ENCODE measurements around the gene B3GALNT1.

Gene B3GALNT1

DNA sequence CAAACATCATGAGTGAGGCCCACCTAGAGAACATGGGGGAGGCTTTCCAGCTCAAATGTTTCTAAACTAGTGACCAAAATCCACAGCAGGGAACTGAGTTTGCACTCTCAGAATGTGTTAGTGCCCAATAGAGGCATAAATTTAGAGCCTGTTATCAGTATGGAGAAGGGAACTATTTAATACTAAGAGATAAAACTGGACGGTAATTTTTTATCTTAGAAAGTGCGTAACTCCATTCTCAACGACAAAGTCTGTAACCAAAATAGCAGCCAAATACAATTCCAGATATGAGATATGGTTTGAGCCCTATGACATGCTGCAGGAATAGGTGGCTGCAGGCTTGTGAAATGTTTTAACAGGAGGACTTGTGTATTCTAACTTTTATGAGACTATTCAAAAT lies 3.5 kb downstream of the B3GALNT1 start:
- no peaks in the 10 kb centered on the region for H3K36me3 Mint-ChIP-seq

DNA sequence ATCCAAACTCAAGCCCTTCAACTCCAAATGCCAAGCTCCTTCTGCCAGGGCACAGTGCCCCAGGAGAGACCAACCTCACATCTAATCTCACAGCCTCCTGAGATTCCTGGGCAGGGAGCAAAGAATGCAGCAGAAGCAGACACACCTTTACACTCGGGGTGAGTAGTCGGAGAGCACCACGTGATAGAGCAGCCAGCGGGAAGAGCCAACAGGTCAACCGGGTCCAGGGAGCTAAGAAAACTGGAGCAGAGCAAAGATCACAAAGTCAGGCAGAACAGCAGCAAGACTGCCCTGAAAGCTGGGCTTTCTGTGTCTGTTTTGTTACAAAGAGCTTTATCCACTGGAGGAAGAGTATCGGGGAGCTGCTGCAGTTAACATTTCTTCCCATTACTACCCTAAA lies 4.2 kb downstream of the B3GALNT1 start:
- peak overlapping the region; percentile 75 for H3K27ac Mint-ChIP-seq
- H3K36me3 Mint-ChIP-seq = no peaks in the 10 kb centered on the region
- DNase-seq (ENCODE audit: low spot score in 2 of 2) (no peak), ATAC-seq (ENCODE audit: low read depth) (no peak)
- peaks cover 1% of the 10 kb centered on the region for H3K27me3 Mint-ChIP-seq
- peaks cover 10% of the 10 kb centered on the region for H3K4me1 Mint-ChIP-seq
- H3K9me3 Mint-ChIP-seq = no peaks in the 10 kb centered on the region
- H3K4me3 Mint-ChIP-seq = no peak overlapping the region

More for the DNA sequence above, 3.5 kb downstream of the B3GALNT1 start:
- H3K9me3 Mint-ChIP-seq = no peaks in the 10 kb centered on the region
- no peak overlapping the region for H3K27ac Mint-ChIP-seq
- H3K4me3 Mint-ChIP-seq = no peak overlapping the region
- peaks cover 10% of the 10 kb centered on the region for H3K4me1 Mint-ChIP-seq
- peaks cover 1% of the 10 kb centered on the region for H3K27me3 Mint-ChIP-seq
- ATAC-seq (ENCODE audit: low read depth) (no peak), DNase-seq (ENCODE audit: low spot score in 2 of 2) (no peak)

DNA sequence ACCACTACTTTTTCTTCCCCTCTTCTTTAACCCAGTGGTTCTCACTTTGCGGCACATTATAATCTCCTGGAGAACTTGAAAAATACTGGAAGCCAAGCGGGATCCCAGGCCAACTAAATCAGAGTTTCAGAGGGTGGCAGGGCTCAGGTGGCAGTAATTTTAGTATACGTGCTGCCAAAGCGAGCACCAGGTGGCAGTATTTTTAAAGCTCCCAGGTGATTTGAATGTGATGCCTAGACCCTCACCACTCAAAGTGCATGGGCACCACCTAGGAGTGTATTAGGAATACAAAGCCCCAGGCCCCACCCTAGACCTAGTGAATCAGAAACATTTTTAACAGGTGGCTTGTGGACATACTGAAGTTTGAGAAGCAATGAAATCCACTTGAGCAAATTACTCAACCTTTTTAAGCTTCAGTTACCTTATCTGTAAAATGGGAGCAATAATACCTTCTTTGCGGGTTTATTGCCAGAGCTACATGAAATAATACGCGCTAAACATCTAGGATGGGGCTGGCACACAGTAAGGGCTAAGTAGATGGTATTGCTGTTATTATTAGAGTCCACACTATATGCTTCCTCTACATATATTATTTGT lies 8.3 kb downstream of the B3GALNT1 start:
- Mint-ChIP-seq H3K27me3 (no peaks in the 10 kb centered on the region), H3K36me3 (no peaks in the 10 kb centered on the region), H3K4me1 (no peaks in the 10 kb centered on the region), H3K9me3 (no peaks in the 10 kb centered on the region), H3K4me3 (no peak overlapping the region), H3K27ac (no peak overlapping the region)
- ATAC-seq (ENCODE audit: low read depth) = no peak
- no peak for DNase-seq (ENCODE audit: low spot score in 2 of 2)

- Mint-ChIP-seq H3K4me1 (no peaks in the 10 kb centered on the region), H3K4me3 (no peak overlapping the region), H3K9me3 (no peaks in the 10 kb centered on the region), H3K27me3 (no peaks in the 10 kb centered on the region), H3K36me3 (no peaks in the 10 kb centered on the region), H3K27ac (no peak overlapping the region)
- no peak for ATAC-seq (ENCODE audit: low read depth)
- no peak for DNase-seq (ENCODE audit: low spot score in 2 of 2)
Measured at GRCh38 chr3:161093895-161094294, 11.3 kb downstream of the B3GALNT1 start.

- no peaks in the 10 kb centered on the region for H3K9me3 Mint-ChIP-seq
Measured at GRCh38 chr3:161084277-161084676, 20.9 kb downstream of the B3GALNT1 start.

GRCh38 chr3:161083131-161083530 lies 22.0 kb downstream of the B3GALNT1 start:
- H3K36me3 Mint-ChIP-seq = no peaks in the 10 kb centered on the region
- no peaks in the 10 kb centered on the region for H3K9me3 Mint-ChIP-seq
- H3K27me3 Mint-ChIP-seq = no peaks in the 10 kb centered on the region
- ATAC-seq (ENCODE audit: low read depth) (no peak), DNase-seq (ENCODE audit: low spot score in 2 of 2) (no peak)
- no peak overlapping the region for H3K4me3 Mint-ChIP-seq
- peaks cover 7% of the 10 kb centered on the region for H3K4me1 Mint-ChIP-seq
- H3K27ac Mint-ChIP-seq = no peak overlapping the region

More at GRCh38 chr3:161084277-161084676, 20.9 kb downstream of the B3GALNT1 start:
- no peak for DNase-seq (ENCODE audit: low spot score in 2 of 2)
- no peak overlapping the region for H3K4me3 Mint-ChIP-seq
- H3K4me1 Mint-ChIP-seq = peaks cover 7% of the 10 kb centered on the region
- H3K36me3 Mint-ChIP-seq = no peaks in the 10 kb centered on the region
- H3K27me3 Mint-ChIP-seq = no peaks in the 10 kb centered on the region
- no peak overlapping the region for H3K27ac Mint-ChIP-seq
- ATAC-seq (ENCODE audit: low read depth) = no peak

GRCh38 chr3:161082063-161082462 lies 23.1 kb downstream of the B3GALNT1 start:
- DNase-seq (ENCODE audit: low spot score in 2 of 2) (no peak), ATAC-seq (ENCODE audit: low read depth) (no peak)
- Mint-ChIP-seq H3K4me1 (peaks cover 7% of the 10 kb centered on the region), H3K4me3 (no peak overlapping the region), H3K9me3 (no peaks in the 10 kb centered on the region), H3K36me3 (no peaks in the 10 kb centered on the region), H3K27me3 (no peaks in the 10 kb centered on the region), H3K27ac (peak overlapping the region; percentile 47)

GRCh38 chr3:161081633-161082032 lies 23.5 kb downstream of the B3GALNT1 start:
- no peaks in the 10 kb centered on the region for H3K9me3 Mint-ChIP-seq
- no peaks in the 10 kb centered on the region for H3K36me3 Mint-ChIP-seq
- H3K27me3 Mint-ChIP-seq = no peaks in the 10 kb centered on the region
- ATAC-seq (ENCODE audit: low read depth) = no peak
- H3K4me1 Mint-ChIP-seq = peaks cover 7% of the 10 kb centered on the region
- DNase-seq (ENCODE audit: low spot score in 2 of 2) = no peak
- peak overlapping the region; percentile 47 for H3K27ac Mint-ChIP-seq
- H3K4me3 Mint-ChIP-seq = no peak overlapping the region

DNA sequence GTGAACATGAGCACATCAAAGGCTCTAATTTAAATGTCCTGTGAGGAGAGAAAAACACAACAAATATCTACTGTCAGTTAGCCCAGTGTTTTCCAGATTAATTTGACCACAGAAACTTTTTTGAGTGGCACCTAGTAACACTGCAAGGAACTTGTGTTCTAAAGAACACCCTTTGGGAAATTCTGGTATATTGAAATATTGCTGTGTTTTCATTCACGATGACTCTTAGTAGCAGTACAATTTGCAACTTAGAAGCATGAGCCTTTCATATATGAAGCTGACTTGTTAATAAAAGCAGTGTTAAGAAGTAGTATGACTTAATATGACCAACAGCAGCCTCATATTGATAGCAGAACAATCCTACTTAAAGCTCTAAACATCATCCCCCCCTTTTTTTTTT lies 32.0 kb downstream of the B3GALNT1 start:
- Mint-ChIP-seq H3K36me3 (no peaks in the 10 kb centered on the region), H3K27ac (no peak overlapping the region), H3K27me3 (no peaks in the 10 kb centered on the region), H3K4me1 (peaks cover 14% of the 10 kb centered on the region), H3K4me3 (no peak overlapping the region), H3K9me3 (no peaks in the 10 kb centered on the region)
- ATAC-seq (ENCODE audit: low read depth) = no peak
- no peak for DNase-seq (ENCODE audit: low spot score in 2 of 2)

- Mint-ChIP-seq H3K36me3 (no peaks in the 10 kb centered on the region), H3K27ac (no peak overlapping the region), H3K9me3 (no peaks in the 10 kb centered on the region), H3K4me3 (no peak overlapping the region), H3K4me1 (peaks cover 14% of the 10 kb centered on the region), H3K27me3 (no peaks in the 10 kb centered on the region)
- no peak for ATAC-seq (ENCODE audit: low read depth)
- no peak for DNase-seq (ENCODE audit: low spot score in 2 of 2)
Measured at GRCh38 chr3:161072751-161073150, 32.4 kb downstream of the B3GALNT1 start.

DNA sequence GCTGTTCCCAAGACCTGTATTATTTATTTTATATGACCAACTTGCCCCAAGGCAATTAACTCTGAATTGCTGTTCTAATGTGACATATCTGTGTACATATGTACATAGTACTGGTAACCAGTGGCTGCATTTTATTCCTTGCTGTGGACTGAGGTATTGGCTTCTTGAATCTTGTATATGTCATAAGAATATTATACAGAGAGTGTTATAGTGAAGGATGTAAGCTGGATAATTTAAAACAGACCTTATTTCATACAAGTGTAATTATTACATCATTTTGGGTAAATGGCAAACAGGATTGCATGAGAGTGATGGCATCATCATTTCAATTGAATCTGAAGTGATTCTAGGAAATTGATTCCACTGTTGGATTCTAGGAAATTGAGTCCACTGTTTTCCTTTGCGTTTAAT lies 32.9 kb downstream of the B3GALNT1 start:
- Mint-ChIP-seq H3K27me3 (no peaks in the 10 kb centered on the region), H3K4me3 (no peak overlapping the region), H3K4me1 (peaks cover 20% of the 10 kb centered on the region), H3K9me3 (no peaks in the 10 kb centered on the region), H3K27ac (no peak overlapping the region), H3K36me3 (no peaks in the 10 kb centered on the region)
- DNase-seq (ENCODE audit: low spot score in 2 of 2) (no peak), ATAC-seq (ENCODE audit: low read depth) (no peak)

GRCh38 chr3:161070980-161071663 lies 34.0 kb downstream of the B3GALNT1 start:
- no peak overlapping the region for H3K4me3 Mint-ChIP-seq
- ATAC-seq (ENCODE audit: low read depth) = no peak
- DNase-seq (ENCODE audit: low spot score in 2 of 2) = no peak
- H3K4me1 Mint-ChIP-seq = peaks cover 27% of the 10 kb centered on the region
- H3K9me3 Mint-ChIP-seq = no peaks in the 10 kb centered on the region
- no peaks in the 10 kb centered on the region for H3K36me3 Mint-ChIP-seq
- no peak overlapping the region for H3K27ac Mint-ChIP-seq
- H3K27me3 Mint-ChIP-seq = no peaks in the 10 kb centered on the region

GRCh38 chr3:161070252-161070930 lies 34.8 kb downstream of the B3GALNT1 start:
- DNase-seq (ENCODE audit: low spot score in 2 of 2) = no peak
- peaks cover 27% of the 10 kb centered on the region for H3K4me1 Mint-ChIP-seq

DNA sequence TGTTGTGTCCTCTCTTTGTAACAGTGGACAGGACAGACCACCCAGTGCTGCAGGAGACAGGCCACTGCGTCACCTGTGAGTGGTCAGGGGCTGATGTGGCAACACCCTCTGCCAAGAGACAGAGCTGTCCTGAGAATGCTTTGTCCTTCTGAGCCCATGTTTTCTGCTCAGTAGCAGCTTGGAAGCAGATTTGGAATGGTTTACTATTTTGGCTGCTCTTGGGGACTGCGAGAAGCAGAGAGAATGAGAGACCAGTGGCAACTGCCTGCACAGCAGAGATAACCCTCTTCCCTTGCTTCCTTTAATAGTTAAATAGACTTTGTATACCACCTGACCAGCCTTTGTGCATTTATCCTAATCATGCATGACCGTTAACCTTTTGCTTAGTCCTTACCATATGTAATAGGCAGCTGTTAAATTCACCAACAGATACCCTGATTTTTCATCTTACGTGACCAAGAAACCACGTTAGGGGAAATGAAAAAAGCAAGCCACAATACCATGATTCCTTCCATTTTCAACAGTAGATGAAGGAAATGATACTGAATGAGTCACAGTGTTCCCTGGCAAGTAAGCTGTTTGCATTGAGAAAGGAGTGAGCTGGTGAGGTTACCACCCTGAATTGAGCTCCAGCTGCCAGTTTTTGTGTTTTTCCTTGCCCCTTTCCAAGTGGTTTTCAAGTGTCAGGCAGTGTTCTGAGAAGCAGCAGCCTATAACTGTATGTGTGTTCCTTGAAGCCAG lies 35.5 kb downstream of the B3GALNT1 start:
- no peaks in the 10 kb centered on the region for H3K36me3 Mint-ChIP-seq
- ATAC-seq (ENCODE audit: low read depth) = peak; percentile 88
- H3K27ac Mint-ChIP-seq = no peak overlapping the region
- H3K9me3 Mint-ChIP-seq = no peaks in the 10 kb centered on the region
- H3K4me3 Mint-ChIP-seq = no peak overlapping the region
- H3K4me1 Mint-ChIP-seq = peaks cover 27% of the 10 kb centered on the region
- DNase-seq (ENCODE audit: low spot score in 2 of 2) = peak in 1 of 2 donors; percentile 21
- H3K27me3 Mint-ChIP-seq = no peaks in the 10 kb centered on the region

More at GRCh38 chr3:161070252-161070930, 34.8 kb downstream of the B3GALNT1 start:
- Mint-ChIP-seq H3K9me3 (no peaks in the 10 kb centered on the region), H3K27me3 (no peaks in the 10 kb centered on the region), H3K27ac (no peak overlapping the region), H3K4me3 (no peak overlapping the region), H3K36me3 (no peaks in the 10 kb centered on the region)
- ATAC-seq (ENCODE audit: low read depth) = no peak
